Gastrocnemius medialis (tissue), 4 donors: Measurements from ENCODE around the gene YIPF1.

Experiments used
- POLR2A ChIP-seq, 2 donors: fragments of 450-650 bp; IDR thresholded peaks; one replicate each; pipeline ENCODE4 v1.6.1; 2017; ENCODE audit warnings: antibody characterized with exemption in 2 of 2, mild to moderate bottlenecking in 2 of 2, moderate library complexity in 2 of 2
- TF ChIP-seq, protein P1 (sequence below), 5 experiments: fragments of 450-650 bp in 3 of 5; fragments of 200-600 bp in 2 of 5; sonication (generic) in 2 of 5; IDR thresholded peaks in 4 of 5; conservative IDR thresholded peaks in 1 of 5; 1 replicate in 4 of 5; 2 replicates in 1 of 5; pipeline ENCODE4 v1.5.1; 2016 to 2019; ENCODE audit warnings: antibody characterized with exemption in 5 of 5, mild to moderate bottlenecking in 3 of 5, moderate library complexity in 3 of 5

DNA sequence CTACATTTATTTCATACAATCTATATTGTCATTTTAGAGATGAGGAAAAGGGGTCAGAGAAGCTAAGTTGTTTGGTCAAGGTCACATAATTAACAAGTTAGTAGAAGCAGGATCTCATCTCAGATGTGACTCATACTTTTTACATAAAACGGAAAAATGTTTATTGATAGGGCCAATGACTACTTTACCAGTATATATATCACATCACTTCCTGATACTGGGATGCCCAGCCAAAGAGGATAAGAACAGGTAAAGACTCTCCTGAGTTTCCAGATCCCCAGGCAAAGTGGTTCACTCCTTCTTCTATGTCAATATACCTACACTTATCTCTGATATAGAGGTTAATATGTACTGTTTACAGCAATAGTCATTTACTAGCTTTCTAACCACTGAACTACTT, 21.0 kb downstream of the YIPF1 start:
- TF ChIP-seq, protein P1, sequence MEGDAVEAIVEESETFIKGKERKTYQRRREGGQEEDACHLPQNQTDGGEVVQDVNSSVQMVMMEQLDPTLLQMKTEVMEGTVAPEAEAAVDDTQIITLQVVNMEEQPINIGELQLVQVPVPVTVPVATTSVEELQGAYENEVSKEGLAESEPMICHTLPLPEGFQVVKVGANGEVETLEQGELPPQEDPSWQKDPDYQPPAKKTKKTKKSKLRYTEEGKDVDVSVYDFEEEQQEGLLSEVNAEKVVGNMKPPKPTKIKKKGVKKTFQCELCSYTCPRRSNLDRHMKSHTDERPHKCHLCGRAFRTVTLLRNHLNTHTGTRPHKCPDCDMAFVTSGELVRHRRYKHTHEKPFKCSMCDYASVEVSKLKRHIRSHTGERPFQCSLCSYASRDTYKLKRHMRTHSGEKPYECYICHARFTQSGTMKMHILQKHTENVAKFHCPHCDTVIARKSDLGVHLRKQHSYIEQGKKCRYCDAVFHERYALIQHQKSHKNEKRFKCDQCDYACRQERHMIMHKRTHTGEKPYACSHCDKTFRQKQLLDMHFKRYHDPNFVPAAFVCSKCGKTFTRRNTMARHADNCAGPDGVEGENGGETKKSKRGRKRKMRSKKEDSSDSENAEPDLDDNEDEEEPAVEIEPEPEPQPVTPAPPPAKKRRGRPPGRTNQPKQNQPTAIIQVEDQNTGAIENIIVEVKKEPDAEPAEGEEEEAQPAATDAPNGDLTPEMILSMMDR (IDR thresholded peaks at IDR 0.05 in 4 of 5, conservative IDR thresholded peaks at IDR 0.05 in 1 of 5), result no peak
- no peak for TF ChIP-seq POLR2A (IDR thresholded peaks at IDR 0.05)
